ENCODE results near the gene TFDP1.

TFDP1 gene

DNA sequence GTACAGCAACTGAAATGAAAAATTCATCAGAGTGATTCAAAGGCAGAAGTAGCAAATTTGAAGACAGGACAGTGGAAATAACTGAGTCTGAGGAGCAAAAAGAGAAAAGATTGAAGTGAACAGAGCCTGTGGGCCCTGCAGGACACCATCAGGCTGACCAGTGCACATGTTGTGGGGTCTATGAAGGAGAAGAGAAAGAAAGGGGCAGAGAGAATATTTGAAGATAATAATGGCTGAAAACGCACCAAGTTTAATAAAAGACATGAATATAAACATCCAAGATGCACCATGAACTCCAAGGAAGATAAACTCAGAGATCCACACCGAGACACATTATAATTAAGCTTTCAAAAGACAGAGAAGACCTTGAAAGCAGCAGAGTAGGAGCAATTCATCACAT, 58.0 kb downstream of the TFDP1 start:
- ChIA-PET CTCF (interaction anchor here (0.8 kb wide), 1 partner anchor 32 kb away, joined by 3 read pairs; no protein-coding TSS in a partner anchor), POLR2A (no interaction called here)
- TF ChIP-seq, protein P1, sequence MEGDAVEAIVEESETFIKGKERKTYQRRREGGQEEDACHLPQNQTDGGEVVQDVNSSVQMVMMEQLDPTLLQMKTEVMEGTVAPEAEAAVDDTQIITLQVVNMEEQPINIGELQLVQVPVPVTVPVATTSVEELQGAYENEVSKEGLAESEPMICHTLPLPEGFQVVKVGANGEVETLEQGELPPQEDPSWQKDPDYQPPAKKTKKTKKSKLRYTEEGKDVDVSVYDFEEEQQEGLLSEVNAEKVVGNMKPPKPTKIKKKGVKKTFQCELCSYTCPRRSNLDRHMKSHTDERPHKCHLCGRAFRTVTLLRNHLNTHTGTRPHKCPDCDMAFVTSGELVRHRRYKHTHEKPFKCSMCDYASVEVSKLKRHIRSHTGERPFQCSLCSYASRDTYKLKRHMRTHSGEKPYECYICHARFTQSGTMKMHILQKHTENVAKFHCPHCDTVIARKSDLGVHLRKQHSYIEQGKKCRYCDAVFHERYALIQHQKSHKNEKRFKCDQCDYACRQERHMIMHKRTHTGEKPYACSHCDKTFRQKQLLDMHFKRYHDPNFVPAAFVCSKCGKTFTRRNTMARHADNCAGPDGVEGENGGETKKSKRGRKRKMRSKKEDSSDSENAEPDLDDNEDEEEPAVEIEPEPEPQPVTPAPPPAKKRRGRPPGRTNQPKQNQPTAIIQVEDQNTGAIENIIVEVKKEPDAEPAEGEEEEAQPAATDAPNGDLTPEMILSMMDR (IDR thresholded peaks at IDR 0.05; ENCODE audit: control extremely low read depth, extremely low read depth, low read depth, missing control alignments), result no peak
- DNase-seq (ENCODE audit: extremely low spot score), result no peak

DNA sequence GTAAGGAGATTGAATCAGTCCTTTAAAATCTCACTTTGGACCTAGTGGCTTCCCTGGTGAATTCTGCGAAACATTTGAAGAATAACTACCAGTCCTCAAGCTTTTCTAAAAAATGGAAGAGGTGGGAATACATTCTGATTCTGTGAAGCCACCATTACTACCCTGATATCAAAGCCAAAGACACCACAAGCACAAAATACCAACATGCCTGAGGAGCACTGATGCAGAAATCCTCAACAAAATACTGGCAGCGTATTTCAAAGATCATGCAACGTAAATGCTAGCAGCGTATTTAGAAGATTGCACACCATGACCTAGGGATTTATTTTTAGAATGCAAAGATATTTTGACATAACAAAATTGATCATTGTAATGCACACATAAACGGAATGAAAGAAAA, 59.0 kb downstream of the TFDP1 start:
- TF ChIP-seq, protein P1 (IDR thresholded peaks at IDR 0.05; ENCODE audit: control extremely low read depth, extremely low read depth, low read depth, missing control alignments), result no peak
- CTCF ChIA-PET, result interaction anchor here (0.8 kb wide), 1 partner anchor 33 kb away, joined by 3 read pairs; no protein-coding TSS in a partner anchor
- POLR2A ChIA-PET, result no interaction called here
- DNase-seq (ENCODE audit: extremely low spot score), result no peak

GRCh38 chr13:113644800-113645199, 60.2 kb downstream of the TFDP1 start:
- CTCF ChIA-PET, result interaction anchor here (1.7 kb wide), 1 partner anchor 17 kb away, joined by 6 read pairs; no protein-coding TSS in a partner anchor
- DNase-seq (ENCODE audit: extremely low spot score), result no peak
- POLR2A ChIA-PET, result no interaction called here
- TF ChIP-seq, protein P1 (IDR thresholded peaks at IDR 0.05; ENCODE audit: control extremely low read depth, extremely low read depth, low read depth, missing control alignments), result no peak

- POLR2A ChIA-PET, result no interaction called here
- DNase-seq (ENCODE audit: extremely low spot score), result no peak
- TF ChIP-seq, protein P1 (IDR thresholded peaks at IDR 0.05; ENCODE audit: control extremely low read depth, extremely low read depth, low read depth, missing control alignments), result no peak
- CTCF ChIA-PET, result interaction anchor here (1.7 kb wide), 1 partner anchor 16 kb away, joined by 6 read pairs; no protein-coding TSS in a partner anchor
Measured at GRCh38 chr13:113645329-113645728, 60.8 kb downstream of the TFDP1 start.

- no peak for DNase-seq (ENCODE audit: extremely low spot score)
- TF ChIP-seq, protein P1 (IDR thresholded peaks at IDR 0.05; ENCODE audit: control extremely low read depth, extremely low read depth, low read depth, missing control alignments), result no peak
- ChIA-PET CTCF (no interaction called here), POLR2A (no interaction called here)
Measured at GRCh38 chr13:113646376-113646775, 61.8 kb downstream of the TFDP1 start.

GRCh38 chr13:113646921-113647340, 62.4 kb downstream of the TFDP1 start:
- ChIA-PET POLR2A (no interaction called here), CTCF (no interaction called here)
- DNase-seq (ENCODE audit: extremely low spot score), result no peak
- TF ChIP-seq, protein P1 (IDR thresholded peaks at IDR 0.05; ENCODE audit: control extremely low read depth, extremely low read depth, low read depth, missing control alignments), result no peak

Data from GM10248 (cell line).